Measurements from ENCODE around the gene REV3L.
"Not testable (repeated sequence)": the region's sequence is repeated elsewhere in the genome, so short reads cannot be mapped to it uniquely, and the experiment has no call there.

REV3L gene, protein sequence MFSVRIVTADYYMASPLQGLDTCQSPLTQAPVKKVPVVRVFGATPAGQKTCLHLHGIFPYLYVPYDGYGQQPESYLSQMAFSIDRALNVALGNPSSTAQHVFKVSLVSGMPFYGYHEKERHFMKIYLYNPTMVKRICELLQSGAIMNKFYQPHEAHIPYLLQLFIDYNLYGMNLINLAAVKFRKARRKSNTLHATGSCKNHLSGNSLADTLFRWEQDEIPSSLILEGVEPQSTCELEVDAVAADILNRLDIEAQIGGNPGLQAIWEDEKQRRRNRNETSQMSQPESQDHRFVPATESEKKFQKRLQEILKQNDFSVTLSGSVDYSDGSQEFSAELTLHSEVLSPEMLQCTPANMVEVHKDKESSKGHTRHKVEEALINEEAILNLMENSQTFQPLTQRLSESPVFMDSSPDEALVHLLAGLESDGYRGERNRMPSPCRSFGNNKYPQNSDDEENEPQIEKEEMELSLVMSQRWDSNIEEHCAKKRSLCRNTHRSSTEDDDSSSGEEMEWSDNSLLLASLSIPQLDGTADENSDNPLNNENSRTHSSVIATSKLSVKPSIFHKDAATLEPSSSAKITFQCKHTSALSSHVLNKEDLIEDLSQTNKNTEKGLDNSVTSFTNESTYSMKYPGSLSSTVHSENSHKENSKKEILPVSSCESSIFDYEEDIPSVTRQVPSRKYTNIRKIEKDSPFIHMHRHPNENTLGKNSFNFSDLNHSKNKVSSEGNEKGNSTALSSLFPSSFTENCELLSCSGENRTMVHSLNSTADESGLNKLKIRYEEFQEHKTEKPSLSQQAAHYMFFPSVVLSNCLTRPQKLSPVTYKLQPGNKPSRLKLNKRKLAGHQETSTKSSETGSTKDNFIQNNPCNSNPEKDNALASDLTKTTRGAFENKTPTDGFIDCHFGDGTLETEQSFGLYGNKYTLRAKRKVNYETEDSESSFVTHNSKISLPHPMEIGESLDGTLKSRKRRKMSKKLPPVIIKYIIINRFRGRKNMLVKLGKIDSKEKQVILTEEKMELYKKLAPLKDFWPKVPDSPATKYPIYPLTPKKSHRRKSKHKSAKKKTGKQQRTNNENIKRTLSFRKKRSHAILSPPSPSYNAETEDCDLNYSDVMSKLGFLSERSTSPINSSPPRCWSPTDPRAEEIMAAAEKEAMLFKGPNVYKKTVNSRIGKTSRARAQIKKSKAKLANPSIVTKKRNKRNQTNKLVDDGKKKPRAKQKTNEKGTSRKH (N-terminal part only)

DNA sequence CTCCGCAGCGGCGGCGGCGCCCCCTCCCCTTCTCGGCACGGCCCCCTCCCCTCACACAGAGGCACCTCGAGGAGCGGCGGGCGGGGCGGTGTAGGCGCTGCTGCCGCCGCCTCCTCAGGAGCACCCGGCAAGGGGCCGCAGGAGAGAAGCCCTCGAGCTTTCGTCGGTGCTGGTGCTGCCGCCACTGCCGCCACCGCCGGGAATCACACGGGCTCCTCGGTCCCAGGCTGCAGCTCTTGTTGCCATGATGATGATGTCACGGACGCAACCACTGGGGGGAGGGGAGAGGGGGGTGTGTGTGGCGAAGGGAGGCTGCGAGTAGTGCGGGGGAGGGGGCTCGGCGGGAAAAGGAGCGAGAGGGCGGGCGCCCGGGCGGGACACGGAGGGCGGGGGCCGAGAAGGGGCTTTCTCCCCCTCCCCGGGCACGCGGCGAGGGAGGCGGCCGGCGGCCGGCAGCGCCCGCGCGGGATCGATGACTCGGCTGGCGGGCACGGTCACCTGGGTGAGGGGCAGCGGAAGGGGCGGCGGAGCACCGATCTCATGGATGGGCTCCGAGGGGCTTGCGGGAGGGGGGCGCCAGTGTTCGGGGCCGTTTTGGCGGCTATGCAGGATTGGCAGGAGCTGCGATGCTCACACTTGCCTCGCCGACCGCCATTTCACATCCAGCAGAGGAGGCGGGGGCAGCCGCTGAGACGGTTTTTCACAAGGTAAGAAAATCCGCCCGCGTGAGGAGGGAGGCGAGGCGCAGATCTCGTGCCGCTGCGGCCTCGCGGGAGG lies at the start of gene REV3L:
REV3L (minus strand) TSS at position 260 of the 777 bp plus-strand sequence. CDS start 330 bp downstream, outside the sequence.
- DNase-seq (ENCODE audit: low read depth in 2 of 2) = peak; percentile 84 to 86

DNA sequence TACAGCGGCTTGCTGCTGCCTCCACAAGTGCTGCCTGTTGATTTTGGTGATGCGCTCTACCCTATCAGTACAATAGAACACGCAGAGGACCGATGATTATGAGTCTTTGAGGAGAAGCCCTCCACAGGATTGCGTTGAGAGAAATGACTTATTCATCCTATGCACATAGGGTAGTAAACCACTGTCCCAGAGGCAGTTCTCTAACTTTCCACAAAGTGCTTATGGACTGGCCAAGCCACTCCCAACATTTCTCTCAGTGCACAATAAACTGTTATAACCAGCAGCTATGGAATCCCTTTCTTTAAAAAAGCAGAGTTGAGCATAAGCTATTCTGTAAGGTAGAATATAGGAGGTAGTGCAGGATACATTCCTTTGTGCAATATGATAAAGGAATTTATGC lies 48.2 kb upstream of the REV3L start:
- DNase-seq (ENCODE audit: low read depth in 2 of 2) = no peak

DNA sequence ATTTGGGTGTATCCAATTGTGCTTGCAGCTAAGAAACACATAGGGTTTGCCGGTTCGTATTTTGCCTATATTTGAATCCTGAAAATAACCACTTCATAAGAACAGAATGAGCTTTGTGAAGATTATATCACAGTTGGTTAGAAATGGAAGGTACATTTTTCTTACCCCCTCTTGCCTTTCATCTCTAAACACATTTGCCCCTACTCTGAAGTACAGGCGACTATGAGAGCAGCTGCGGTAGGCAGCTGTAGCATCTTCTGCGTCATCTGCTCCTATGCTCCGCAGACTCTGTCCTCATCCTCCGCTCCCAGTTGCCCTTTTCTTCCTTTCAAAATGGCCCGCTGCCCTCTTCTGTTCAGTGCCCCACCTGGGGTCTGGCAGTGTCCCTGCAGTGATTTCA lies 47.6 kb upstream of the REV3L start:
- no peak for DNase-seq (ENCODE audit: low read depth in 2 of 2)

DNA sequence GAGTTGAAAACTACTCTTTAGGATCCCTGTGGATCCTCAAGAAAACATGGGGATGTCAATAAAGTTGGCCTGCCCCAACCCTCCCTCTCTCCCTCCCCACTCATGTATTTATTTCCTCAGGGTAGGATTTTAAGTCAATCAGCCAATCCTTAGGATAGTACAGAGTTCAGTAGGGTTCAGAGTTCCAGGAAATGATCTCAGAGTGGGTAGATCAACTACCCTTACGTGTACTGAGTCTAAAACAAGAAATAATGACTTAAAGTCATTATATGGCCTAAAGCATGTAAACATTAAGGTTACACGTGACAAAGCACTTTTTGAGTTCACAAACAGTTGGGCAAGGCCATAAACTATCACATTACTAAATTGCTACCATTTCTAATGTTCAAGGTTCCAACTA lies 47.2 kb upstream of the REV3L start:
- DNase-seq (ENCODE audit: low read depth in 2 of 2) = no peak

DNA sequence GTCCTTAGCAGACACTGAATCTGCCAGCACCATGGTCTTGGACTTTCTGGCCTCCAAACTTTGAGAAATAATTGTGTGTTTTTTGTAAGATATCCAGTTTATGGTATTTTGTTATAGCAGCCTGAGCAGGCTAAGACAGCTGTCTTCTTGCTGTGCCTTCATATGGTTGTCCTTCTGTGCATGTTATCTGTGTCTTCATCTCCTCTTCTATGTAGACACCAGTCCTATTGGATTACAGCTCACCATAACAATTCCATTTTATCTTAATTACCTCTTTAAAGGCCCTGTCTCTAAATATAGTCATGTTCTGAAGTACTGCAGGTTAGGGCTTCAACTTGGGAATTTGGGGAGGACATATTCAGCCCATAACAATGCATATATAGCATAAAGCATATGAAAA lies 44.3 kb upstream of the REV3L start:
- DNase-seq (ENCODE audit: low read depth in 2 of 2) = no peak

DNA sequence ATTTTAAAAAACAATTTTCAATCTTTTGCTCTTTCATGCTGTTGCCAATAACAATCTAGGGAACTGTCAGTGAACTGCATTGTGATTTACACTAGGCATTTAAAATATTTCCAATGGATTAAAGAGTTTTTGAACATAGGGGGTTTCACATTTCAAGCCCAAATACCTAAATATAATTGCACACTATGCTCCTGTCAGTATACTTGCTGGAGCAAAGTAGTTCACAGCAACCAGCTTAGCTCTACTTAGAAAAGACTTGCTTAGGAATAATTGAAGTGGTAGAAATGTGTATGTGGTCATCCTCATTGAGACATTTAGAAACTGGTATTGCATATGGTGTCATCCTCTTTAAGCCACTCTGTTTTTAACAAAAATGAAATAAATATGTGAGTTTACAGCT lies 41.7 kb upstream of the REV3L start:
- no peak for DNase-seq (ENCODE audit: low read depth in 2 of 2)

DNA sequence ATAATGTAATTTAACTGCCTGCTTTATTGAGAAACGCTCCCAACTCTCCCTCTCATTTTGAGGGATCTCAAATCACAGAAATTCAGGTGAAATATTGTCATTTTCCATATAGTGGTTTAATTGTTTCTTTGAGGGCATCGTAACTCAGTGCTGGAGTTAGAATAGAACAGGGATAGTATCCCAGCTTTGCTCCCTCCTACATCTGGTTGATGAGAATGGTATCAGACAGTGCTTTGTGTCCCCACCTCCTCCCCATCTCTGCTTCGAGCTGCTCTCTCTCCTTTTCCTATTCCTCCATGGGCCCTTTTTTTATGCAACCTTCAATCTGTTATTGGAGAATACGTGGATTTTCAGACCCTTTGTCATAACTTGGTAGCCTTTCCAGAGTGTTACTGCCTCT lies 41.2 kb upstream of the REV3L start:
- DNase-seq (ENCODE audit: low read depth in 2 of 2) = no peak

DNA sequence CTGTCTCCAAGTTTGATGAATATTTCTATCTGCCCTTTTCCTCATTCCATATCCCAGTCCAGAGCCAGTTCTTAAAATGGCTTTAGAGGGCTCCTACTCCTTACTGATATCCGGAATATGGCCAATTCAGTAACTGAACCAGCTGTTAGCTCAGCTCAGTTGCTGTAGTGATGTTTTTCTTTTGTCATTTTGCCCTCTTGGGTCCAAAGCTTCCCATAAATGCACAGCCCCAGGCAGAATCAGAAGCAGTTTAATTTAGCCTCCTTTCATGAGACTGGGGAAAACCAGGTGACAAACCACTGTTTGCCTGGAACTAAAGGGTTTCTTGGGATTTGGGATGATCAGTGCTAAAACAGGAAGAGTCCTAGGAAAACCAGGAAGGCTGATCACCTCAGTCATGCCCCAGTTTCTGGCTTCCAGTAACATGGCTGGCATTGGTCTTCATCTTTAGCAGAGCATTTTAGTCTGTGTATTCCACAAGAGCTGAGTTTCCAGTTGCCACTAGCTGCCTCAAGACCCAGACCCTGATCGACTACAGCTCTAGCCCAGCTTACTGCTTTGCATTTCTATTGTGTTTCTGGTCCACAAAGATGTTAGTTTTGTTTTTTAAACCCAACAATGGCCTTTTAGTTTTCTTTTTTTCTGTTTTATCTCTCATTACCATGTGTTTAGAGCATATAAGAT lies 40.6 kb upstream of the REV3L start:
- no peak for DNase-seq (ENCODE audit: low read depth in 2 of 2)

DNA sequence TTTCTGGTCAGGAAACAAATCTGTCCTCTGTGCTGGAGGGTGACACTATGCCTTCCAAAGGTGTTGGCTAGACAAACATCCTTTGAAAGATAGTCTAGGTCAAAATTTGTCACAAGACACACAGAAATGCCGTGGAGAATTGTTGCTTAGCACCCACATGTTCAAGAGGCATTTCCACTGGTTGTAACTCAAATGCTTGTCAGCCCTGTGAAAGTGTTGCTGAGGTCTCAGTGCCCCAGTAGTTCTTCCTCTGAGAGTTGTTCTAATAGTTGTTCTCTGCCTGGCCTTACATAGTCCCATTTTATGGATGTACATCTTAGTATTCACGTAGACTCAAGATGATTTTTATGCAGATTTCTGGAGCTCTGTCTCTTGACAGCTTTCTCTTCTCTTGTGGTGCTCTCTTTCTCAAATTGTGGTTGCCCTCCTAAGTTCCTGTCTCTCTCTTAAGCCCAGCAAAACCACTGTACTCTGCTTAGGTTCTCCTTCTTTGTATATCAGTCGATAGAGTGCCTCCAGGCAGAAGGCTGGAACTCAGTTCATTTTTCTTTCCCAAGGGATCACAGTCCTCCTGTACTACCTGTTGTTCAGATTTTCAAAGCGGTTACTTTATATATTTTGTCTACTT lies 39.5 kb upstream of the REV3L start:
- no peak for DNase-seq (ENCODE audit: low read depth in 2 of 2)

DNA sequence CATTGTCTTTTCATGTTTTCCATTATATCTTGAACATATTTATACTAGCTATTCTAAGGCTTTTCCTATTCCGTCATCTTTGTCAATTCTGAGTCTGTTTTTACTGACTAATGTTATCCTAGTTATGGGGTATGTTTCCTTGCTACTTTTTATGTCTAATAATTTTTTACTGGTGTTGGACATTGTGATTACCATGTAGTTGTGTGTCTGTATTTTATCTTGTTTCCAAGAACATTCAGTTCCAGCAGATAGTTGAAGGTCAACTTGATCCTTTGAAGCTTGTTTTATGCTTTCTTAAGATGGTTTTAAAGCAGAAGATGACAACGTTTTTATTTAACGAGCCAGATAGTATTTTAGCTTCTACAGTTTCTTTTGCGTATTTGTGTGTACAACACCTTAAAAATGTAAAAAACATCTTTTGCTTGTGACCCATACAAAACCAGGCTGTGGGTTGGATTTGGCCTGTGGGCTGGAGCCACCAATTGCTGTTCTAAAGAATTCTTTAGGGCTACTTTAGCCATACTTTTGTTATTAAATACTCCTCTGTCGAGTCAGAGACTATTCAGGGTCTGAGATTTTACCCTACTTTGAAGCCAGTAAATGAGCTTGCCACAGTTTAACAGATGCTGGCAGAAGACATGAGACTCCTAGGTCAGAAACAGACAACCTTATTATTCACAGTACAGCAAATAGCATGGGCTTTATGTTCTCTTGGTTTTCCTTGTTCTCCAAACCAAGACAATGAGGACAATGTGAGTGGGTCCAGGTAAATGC lies 38.7 kb upstream of the REV3L start:
- no peak for DNase-seq (ENCODE audit: low read depth in 2 of 2)

DNA sequence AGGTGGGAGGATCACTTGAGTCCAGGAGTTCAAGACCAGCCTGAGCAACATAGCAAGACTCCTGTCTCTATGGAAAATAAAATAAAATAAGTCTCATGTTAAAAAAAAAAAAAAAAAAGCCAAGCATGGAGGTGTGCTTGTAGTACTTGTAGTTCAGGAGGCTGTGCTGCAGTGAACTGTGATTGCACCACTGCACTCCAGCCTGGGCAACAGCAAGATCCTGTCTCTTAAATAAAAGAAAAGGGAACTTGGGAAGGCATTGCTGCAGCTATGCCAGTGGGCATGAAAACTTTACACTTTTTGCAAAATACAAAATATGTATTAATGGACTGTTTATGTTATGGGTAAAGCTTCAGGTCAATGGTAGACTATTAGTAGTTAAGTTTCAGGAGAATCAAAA lies 37.5 kb upstream of the REV3L start:
- DNase-seq (ENCODE audit: low read depth in 2 of 2) = no peak

DNA sequence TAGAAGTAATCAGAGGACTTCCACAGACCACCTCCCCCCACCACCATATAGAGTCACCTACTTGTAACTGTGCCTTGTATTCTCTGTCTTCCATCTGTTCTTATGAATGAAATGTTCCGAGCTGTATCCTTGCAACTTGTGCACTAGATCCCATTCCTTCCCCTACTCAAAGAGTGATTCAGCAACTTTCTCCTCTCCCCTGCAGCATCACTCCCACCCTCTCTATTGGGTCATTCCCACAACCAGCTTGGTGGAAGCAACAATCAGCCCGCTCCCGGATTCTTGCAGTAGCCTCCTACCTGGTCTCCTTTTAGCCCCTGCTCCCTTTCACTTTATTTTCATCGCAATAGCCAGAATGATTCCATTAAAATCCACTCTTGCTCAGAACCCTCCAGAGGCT lies 34.9 kb upstream of the REV3L start:
- no peak for DNase-seq (ENCODE audit: low read depth in 2 of 2)

DNA sequence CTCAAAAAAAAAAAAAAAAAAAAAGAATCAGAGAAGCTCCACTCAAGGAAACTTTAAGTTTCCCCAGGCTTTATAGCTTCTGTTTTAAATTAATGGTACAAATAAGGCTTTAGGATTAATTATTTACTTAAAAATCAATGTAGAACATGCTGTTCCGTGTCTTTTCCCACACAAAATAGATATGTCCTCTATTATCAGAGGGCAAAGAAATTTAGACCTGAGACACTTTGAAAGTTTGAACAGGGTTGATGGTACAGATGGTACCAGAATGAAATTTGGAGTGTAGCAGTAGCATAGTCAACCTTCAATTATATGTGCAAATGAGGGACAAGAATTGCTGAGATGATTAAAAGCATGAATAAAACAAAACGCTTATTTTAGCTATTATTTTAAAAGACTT lies 32.2 kb upstream of the REV3L start:
- DNase-seq (ENCODE audit: low read depth in 2 of 2) = no peak

DNA sequence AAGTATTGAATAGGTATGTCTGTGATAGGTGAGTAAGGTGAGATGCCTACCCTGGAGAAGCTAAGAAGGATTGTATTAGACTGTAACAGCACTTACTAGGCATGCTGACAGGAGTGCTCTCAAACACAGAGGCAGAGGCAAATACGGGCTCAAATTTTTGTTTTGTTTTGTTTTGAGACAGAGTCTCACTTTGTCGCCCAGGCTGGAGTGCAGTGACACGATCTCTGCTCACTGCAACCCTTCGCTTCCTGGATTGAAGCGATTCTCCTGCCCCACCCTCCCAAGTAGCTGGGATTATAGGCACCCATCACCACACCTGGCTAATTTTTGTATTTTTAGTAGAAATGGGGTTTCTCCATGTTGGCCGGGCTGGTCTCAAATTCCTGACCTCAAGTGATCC lies 31.5 kb upstream of the REV3L start:
- DNase-seq (ENCODE audit: low read depth in 2 of 2) = not testable (repeated sequence)

DNA sequence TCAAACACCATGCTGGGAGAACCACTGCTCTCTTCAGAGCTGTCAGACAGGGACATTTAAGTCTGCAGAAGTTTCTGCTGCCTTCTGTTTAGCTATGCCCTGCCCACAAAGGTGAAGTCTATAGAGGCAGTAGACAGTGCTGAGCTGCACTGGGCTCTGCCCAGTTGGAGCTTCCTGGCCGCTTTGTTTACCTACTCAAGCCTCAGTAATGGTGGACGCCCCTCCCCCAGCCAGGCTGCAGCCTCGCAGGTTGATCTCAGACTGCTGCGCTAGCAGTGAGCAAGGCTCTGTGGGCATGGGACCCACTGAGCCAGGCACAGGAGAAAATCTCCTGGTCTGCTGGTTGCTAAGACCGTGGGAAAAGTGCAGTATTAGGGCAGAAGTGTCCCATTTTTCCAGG lies 24.2 kb upstream of the REV3L start:
- not testable (repeated sequence) for DNase-seq (ENCODE audit: low read depth in 2 of 2)

DNA sequence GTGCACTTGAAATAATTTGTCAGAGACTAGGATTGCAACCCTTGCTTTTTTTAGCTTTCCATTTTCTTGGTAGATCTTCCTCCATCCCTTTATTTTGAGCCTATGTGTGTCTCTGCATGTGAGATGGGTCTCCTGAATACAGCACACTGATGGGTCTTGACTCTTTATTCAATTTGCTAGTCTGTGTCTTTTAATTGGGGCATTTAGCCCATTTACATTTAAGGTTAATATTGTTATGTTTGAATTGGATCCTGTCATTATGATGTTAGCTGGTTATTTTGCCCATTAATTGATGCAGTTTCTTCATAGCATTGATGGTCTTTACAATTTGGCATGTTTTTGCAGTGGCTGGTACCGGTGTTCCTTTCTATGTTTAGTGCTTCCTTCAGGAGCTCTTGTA lies 22.5 kb upstream of the REV3L start:
- DNase-seq (ENCODE audit: low read depth in 2 of 2) = not testable (repeated sequence)

DNA sequence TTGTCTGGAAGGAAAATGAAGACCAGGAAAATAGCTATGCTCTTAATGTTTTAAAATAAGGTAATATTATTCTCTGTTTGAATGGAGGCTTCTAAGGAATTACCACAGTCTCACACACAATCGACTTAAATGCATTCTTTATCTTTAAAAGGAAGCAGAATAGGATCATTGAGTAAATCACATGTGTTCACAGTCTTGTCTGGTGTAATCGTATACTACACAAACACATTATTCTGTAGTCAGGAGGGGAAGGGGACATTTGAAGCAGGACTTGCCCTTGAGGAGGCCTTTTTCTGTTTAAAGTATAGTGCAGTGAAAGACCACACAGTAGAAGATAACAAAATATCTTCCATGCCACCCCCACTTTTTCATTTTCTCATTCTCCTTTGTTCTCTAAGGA lies 20.6 kb upstream of the REV3L start:
- DNase-seq (ENCODE audit: low read depth in 2 of 2) = no peak

DNA sequence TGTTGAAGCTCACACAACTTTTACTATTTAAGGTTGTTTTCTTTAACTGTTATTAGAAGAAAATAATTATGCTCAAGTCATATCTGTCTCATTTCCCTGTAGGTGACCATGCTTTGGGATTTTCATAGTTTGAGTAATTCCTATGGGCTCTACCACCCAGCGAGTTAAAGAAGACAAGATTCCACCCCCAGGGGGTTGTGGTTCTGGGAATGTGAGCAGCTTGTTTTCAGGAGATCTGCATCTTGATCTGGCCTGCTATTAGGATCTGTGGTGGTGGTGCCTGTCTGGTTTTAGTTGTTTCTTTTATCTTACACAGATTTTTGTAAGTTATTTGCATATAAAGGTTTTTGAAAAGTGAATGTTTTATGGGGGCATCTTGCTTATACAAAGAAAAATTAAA lies 20.2 kb upstream of the REV3L start:
- no peak for DNase-seq (ENCODE audit: low read depth in 2 of 2)

DNA sequence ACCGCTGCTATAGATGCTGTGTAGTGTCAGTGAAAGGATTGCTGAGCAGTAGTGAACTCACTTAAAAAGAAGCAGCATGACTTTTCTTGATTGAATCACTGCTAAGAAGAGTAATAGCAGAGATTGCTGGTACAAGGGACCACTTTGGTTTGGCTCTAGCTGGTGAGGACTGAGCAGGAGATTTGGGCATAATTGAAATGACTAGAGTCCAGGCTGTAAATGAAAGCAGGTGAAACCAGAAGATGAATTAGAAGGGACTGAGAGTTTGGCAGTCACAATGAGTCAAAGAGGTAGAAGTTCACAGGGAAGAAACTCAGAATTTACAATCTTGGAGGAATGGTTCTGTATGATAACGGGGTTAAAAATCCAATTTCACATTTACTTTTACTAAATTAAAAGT lies 19.1 kb upstream of the REV3L start:
- DNase-seq (ENCODE audit: low read depth in 2 of 2) = no peak
